Smooth muscle cell (in vitro differentiated cells): Measurements from ENCODE around the gene TNIP3. TPM values are rescaled to one million over a fixed set of nuclear protein-coding genes. Genes with fewer than 3 reads are reported as not detected.
"Not testable (repeated sequence)": the region's sequence is repeated elsewhere in the genome, so short reads cannot be mapped to it uniquely, and the experiment has no call there.

Experiments
- DNase-seq: peaks from one replicate; lab custom pipeline; 2025; ENCODE audit not compliant: unreplicated experiment; lab: John Stamatoyannopoulos, UW
- H2AFZ ChIP-seq: fragments of 200-600 bp; sonication (generic); 2 replicates; pipeline ENCODE4 v1.6.0; 2016; ENCODE audit warnings: antibody characterized with exemption, low read depth, mild to moderate bottlenecking
- H3F3A ChIP-seq: fragments of 200-600 bp; sonication (generic); 2 replicates; pipeline ENCODE4 v1.6.0; 2017; ENCODE audit warnings: antibody characterized with exemption, low read depth
- H3K27ac ChIP-seq: fragments of 200-600 bp; sonication (generic); 2 replicates; pipeline ENCODE4 v1.5.1; 2016; ENCODE audit warnings: low read depth, mild to moderate bottlenecking
- H3K27me3 ChIP-seq: fragments of 200-600 bp; sonication (generic); 2 replicates; pipeline ENCODE4 v1.6.1; 2016; ENCODE audit warnings: low read depth, mild to moderate bottlenecking
- H3K36me3 ChIP-seq: fragments of 200-600 bp; sonication (generic); 2 replicates; pipeline ENCODE4 v1.5.1; 2016; ENCODE audit warnings: low read depth
- H3K4me1 ChIP-seq: fragments of 200-600 bp; sonication (generic); 2 replicates; pipeline ENCODE4 v1.5.1; 2016; ENCODE audit warnings: low read depth
- H3K4me2 ChIP-seq: fragments of 200-600 bp; sonication (generic); 2 replicates; pipeline ENCODE4 v1.6.0; 2016; ENCODE audit warnings: mild to moderate bottlenecking
- H3K4me3 ChIP-seq: fragments of 200-600 bp; sonication (generic); 2 replicates; pipeline ENCODE4 v1.5.1; 2016; ENCODE audit warnings: mild to moderate bottlenecking
- H3K79me2 ChIP-seq: fragments of 200-600 bp; sonication (generic); 2 replicates; pipeline ENCODE4 v1.6.0; 2016; ENCODE audit warnings: low read depth, mild to moderate bottlenecking
- H3K9ac ChIP-seq: fragments of 200-600 bp; sonication (generic); 2 replicates; pipeline ENCODE4 v1.6.0; 2016; ENCODE audit warnings: low read depth
- H3K9me3 ChIP-seq: fragments of 200-600 bp; sonication (generic); replicated peaks from 2 replicates; pipeline ENCODE4 v1.5.1; 2016; ENCODE audit warnings: low read depth
- H4K20me1 ChIP-seq: fragments of 200-600 bp; sonication (generic); 2 replicates; pipeline ENCODE4 v1.6.0; 2016; ENCODE audit warnings: low read depth
- WGBS: methylation state at CpG from one replicate; pipeline ENCODE4 v1.1.7; 2016; ENCODE audit warnings: low lambda C conversion rate; 5-methylcytosine and 5-hydroxymethylcytosine counted together
- polyA plus RNA-seq: library from polyadenylated mRNA; unstranded; fragments of >200 nt; fragmentation: Nextera tagmentation; extraction: Ambion mirVana; gene quantifications from 2 replicates; pipeline ENCODE4 v1.2.1, GENCODE V29; 2016
- total RNA-seq: library from RNA; depleted of rRNA; stranded (reverse); fragments of >200 nt; gene quantifications from 2 replicates; pipeline ENCODE4 v1.2.3, GENCODE V29; 2014
- TF ChIP-seq, protein P1 (sequence below): fragments of 200-600 bp; sonication (generic); IDR thresholded peaks from 2 replicates; pipeline ENCODE4 v1.5.1; 2017; ENCODE audit warnings: borderline replicate concordance, mild to moderate bottlenecking, antibody characterized with exemption; ENCODE audit not compliant: insufficient read depth, poor library complexity, severe bottlenecking

TNIP3 gene
- total and polyA plus RNA-seq, 2 experiments from 2014 or later = 0.33 to 3.2 TPM

DNA sequence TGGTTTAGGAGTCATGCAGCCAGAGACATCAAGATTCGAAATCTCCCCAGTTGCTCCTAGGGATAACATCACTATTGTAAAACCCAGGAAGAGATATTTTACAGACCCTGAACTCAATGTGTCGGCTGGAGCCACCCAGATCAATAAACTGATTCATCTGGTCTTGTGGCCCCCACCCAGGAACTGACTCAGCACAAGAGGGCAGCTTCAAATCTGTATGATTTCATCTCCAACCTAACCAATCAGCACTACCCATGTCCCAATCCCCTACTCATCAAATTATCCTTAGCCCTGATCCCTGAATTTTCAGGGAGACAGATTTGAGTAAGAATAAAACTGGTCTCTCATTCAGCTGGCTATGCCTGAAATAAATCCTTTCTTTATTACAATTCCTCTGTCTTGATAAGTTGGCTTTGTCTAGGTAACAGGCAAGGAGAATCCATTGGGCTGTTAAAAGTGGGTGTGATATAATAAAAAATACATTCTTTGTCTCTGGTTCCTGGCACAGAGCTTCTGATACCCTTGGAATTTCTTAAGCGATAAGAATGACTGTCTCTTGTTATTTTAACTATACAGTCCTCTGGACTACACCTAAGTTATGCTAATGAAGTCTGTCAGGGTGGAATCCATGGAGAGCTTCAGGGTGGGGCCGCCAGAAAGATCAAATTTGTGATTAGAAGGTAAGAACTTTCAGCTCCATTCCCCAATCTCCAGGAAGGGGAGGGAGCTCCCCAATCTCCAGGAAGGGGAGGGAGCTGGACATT is 44.3 kb upstream of the TNIP3 start:
- H3K4me1 ChIP-seq = peaks cover 6% of the 10 kb centered on the region
- H3K4me3 ChIP-seq = no peak overlapping the region
- H3K27me3 ChIP-seq = no peaks in the 10 kb centered on the region
- no peaks in the 10 kb centered on the region for H3K9me3 ChIP-seq
- H3F3A ChIP-seq = no peaks in the 10 kb centered on the region
- WGBS = 72% methylated on average over 4 of the region's 4 CpGs
- no peak overlapping the region for H2AFZ ChIP-seq
- H3K79me2 ChIP-seq = no peaks in the 10 kb centered on the region
- no peak overlapping the region for H3K4me2 ChIP-seq
- TF ChIP-seq, protein P1, sequence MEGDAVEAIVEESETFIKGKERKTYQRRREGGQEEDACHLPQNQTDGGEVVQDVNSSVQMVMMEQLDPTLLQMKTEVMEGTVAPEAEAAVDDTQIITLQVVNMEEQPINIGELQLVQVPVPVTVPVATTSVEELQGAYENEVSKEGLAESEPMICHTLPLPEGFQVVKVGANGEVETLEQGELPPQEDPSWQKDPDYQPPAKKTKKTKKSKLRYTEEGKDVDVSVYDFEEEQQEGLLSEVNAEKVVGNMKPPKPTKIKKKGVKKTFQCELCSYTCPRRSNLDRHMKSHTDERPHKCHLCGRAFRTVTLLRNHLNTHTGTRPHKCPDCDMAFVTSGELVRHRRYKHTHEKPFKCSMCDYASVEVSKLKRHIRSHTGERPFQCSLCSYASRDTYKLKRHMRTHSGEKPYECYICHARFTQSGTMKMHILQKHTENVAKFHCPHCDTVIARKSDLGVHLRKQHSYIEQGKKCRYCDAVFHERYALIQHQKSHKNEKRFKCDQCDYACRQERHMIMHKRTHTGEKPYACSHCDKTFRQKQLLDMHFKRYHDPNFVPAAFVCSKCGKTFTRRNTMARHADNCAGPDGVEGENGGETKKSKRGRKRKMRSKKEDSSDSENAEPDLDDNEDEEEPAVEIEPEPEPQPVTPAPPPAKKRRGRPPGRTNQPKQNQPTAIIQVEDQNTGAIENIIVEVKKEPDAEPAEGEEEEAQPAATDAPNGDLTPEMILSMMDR = no peak
- DNase-seq = no peak
- no peak overlapping the region for H3K9ac ChIP-seq
- H3K27ac ChIP-seq = no peak overlapping the region
- no peaks in the 10 kb centered on the region for H4K20me1 ChIP-seq
- H3K36me3 ChIP-seq = no peaks in the 10 kb centered on the region

DNA sequence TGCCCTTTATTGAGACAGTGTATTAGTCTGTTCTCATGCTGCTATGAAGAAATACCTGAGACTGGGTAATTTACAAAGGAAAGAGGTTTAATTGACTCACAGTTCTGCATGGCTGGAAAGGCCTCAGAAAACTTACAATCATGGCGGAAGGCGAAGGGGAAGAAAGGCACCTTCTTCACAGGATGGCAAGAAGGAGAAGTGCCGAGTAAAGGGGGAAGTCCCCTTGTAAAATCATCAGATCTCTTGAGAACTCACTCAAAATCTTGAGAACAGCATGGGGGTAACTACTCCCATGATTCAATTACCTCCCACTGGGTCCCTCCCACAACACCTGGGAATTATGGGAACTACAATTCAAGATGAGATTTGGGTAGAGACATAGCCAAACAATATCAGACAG is 41.7 kb upstream of the TNIP3 start:
- H3F3A ChIP-seq, H4K20me1 ChIP-seq, H3K4me3 ChIP-seq, H3K4me1 ChIP-seq, H3K27ac ChIP-seq, H3K4me2 ChIP-seq, H3K9me3 ChIP-seq, H3K79me2 ChIP-seq, H3K36me3 ChIP-seq, H2AFZ ChIP-seq, H3K27me3 ChIP-seq, DNase-seq, H3K9ac ChIP-seq: not testable (repeated sequence)
- WGBS = 96% methylated on average over 3 of the region's 3 CpGs

DNA sequence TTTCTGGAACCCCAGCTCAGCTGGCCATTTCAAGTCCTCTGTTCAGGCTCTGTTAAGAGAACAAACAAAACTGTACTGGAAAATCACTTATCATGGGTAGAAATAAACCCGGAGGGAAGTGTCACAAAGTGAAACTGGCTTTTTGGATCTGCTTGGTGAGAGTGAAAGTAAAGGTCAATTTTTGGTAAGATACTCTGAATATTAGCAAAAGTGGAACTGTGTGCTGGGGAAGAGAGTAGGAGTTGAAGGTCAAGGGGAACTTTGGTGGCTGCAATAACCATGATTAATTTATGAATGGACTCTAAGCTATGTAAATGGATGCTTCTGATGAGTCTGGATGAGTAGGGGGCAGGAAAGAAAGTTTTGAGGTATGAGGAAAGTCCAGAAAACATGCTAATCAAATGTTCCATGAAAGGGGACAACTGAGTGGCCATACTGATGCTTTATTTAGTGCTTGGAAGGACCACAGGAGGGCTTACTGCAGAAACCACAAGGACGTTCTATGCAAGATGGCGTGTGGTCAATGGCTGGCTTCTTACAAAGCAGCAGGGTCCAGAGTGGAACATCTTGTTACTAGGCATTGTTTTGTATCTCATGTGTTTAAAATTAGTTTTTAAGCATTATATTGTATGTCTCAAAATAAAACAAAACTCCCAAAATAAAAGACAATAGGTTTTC is 36.8 kb upstream of the TNIP3 start:
- H4K20me1 ChIP-seq = no peaks in the 10 kb centered on the region
- TF ChIP-seq, protein P1 = no peak
- H3K9ac ChIP-seq = no peak overlapping the region
- H3K4me3 ChIP-seq = no peak overlapping the region
- no peak overlapping the region for H3K27ac ChIP-seq
- no peak overlapping the region for H2AFZ ChIP-seq
- H3K27me3 ChIP-seq = no peaks in the 10 kb centered on the region
- DNase-seq = no peak
- H3K4me2 ChIP-seq = no peak overlapping the region
- H3F3A ChIP-seq = no peaks in the 10 kb centered on the region
- no peaks in the 10 kb centered on the region for H3K9me3 ChIP-seq
- H3K4me1 ChIP-seq = no peaks in the 10 kb centered on the region
- 93% methylated on average over 3 of the region's 3 CpGs for WGBS
- no peaks in the 10 kb centered on the region for H3K79me2 ChIP-seq
- H3K36me3 ChIP-seq = no peaks in the 10 kb centered on the region

DNA sequence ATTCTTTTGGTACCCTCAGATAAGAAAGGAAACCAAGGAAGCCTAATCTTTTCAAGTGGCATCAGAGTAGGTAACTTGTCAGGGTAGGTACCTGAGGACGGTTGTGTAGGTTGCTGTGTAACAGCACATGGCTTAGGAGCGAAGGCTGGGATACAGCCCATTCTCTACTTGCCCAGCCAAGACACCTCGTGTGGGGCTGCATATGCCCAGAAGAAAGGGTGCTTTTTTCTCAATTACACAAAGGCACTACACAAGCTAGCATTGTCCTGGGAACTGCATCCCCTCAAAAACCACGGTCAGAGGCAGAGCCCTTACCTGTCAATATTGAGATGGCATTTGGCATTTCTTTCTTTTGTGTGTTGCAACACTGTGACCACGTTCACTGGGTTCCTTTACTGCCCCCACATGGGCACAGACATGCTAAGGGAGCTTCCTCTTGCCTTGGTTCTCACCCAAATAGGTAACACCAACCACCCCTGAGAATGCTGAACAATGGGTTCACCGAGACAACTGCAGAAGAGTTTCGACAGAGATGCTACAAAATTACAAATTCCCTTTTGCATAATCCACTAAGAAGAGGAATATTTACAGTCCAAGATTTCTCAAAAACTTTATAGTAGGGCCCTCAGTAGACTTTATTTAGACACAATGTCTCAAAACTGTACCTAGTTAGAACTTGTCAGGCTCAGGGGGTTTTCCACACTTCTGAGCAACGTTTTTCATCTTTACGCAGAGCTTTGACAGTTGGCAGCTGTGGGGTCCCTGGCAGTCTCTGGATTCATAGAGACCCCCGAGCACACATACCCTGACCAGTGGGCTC is 35.8 kb upstream of the TNIP3 start:
- Histone ChIP-seq H3K36me3 (no peaks in the 10 kb centered on the region), H3K27me3 (no peaks in the 10 kb centered on the region), H3K4me3 (no peak overlapping the region), H3K9ac (no peak overlapping the region), H3F3A (no peaks in the 10 kb centered on the region), H3K4me2 (no peak overlapping the region), H4K20me1 (no peaks in the 10 kb centered on the region), H3K27ac (no peak overlapping the region), H2AFZ (no peak overlapping the region), H3K9me3 (no peaks in the 10 kb centered on the region), H3K79me2 (no peaks in the 10 kb centered on the region), H3K4me1 (no peaks in the 10 kb centered on the region)
- TF ChIP-seq, protein P1 = no peak
- WGBS = 90% methylated on average over 10 of the region's 10 CpGs
- DNase-seq = no peak
